ENCODE data around the gene CCL4. TPM values are rescaled to one million over a fixed set of nuclear protein-coding genes. Genes with fewer than 3 reads are reported as not detected.

The CCL4 gene
- polyA plus RNA-seq, 1 donor (not counting 4 experiments of a cell fraction or from before 2014, with no cell fraction given), result not detected

DNA sequence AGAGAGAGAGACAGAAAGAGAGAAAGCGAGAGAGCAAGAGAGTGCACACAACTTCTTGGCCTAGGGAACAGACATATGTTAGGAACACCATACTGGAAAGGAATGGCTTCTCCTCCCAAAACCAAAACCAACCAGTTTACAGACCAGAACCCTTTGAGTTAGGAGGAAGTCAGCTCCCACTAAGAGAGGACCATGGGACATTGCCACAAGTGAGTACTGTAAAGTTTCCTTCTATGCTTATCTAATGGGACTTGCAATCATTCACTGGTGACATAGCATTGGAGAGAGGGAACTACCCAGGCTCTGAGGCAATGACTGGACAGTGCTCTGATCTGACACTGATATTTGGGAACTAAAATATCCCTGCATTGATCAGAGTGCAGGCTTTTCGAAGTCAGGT, 40.4 kb downstream of the CCL4 start:
- Histone ChIP-seq H3K27ac (ENCODE audit: control insufficient read depth, insufficient read depth, low read length) (no peak overlapping the region), H3K9ac (ENCODE audit: control insufficient read depth, extremely low read depth, insufficient read depth, low read length) (no peak overlapping the region), H3K27me3 (ENCODE audit: control insufficient read depth, extremely low read depth, insufficient read depth, low read length) (no peaks in the 10 kb centered on the region), H4K20me1 (ENCODE audit: control insufficient read depth, extremely low read depth, insufficient read depth, low read length) (no peaks in the 10 kb centered on the region), H3K9me1 (ENCODE audit: control insufficient read depth, extremely low read depth, insufficient read depth, low read length) (no peaks in the 10 kb centered on the region), H3K79me2 (ENCODE audit: control insufficient read depth, insufficient read depth, low read length) (no peaks in the 10 kb centered on the region), H2AFZ (ENCODE audit: control insufficient read depth, low read length) (no peak overlapping the region), H3K4me2 (ENCODE audit: control insufficient read depth, extremely low read depth, insufficient read depth, low read depth, low read length) (no peak overlapping the region), H3K4me1 (ENCODE audit: control insufficient read depth, extremely low read depth, insufficient read depth, low read length) (no peaks in the 10 kb centered on the region), H3K9me3 (ENCODE audit: control insufficient read depth, low read depth, low read length) (no peaks in the 10 kb centered on the region), H3K36me3 (ENCODE audit: control insufficient read depth in 2 of 2, extremely low read depth in 1 of 2, insufficient read depth in 2 of 2, low read length in 2 of 2) (no peaks in the 10 kb centered on the region), H3K4me3 (ENCODE audit: control insufficient read depth in 2 of 3, extremely low read depth in 1 of 3, insufficient read depth in 2 of 3, low read depth in 1 of 3, low read length in 3 of 3) (no peak overlapping the region)
- FAIRE-seq, result no peak
- DNase-seq (ENCODE audit: low read depth, low spot score), result no peak
- TF ChIP-seq EZH2 (IDR thresholded peaks at IDR 0.05; ENCODE audit: low read length), result no peak
- TF ChIP-seq, protein P1, sequence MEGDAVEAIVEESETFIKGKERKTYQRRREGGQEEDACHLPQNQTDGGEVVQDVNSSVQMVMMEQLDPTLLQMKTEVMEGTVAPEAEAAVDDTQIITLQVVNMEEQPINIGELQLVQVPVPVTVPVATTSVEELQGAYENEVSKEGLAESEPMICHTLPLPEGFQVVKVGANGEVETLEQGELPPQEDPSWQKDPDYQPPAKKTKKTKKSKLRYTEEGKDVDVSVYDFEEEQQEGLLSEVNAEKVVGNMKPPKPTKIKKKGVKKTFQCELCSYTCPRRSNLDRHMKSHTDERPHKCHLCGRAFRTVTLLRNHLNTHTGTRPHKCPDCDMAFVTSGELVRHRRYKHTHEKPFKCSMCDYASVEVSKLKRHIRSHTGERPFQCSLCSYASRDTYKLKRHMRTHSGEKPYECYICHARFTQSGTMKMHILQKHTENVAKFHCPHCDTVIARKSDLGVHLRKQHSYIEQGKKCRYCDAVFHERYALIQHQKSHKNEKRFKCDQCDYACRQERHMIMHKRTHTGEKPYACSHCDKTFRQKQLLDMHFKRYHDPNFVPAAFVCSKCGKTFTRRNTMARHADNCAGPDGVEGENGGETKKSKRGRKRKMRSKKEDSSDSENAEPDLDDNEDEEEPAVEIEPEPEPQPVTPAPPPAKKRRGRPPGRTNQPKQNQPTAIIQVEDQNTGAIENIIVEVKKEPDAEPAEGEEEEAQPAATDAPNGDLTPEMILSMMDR (optimal IDR thresholded peaks at IDR 0.05 in 1 of 3, IDR thresholded peaks at IDR 0.05 in 1 of 3, conservative IDR thresholded peaks at IDR 0.05 in 1 of 3; ENCODE audit: extremely low read depth in 1 of 3, insufficient read depth in 2 of 3, low read length in 3 of 3), result no peak
- dilution Hi-C loops (cut with MboI; ENCODE audit: extremely low pct_ligation_motif_present, low sequenced_read_pairs), result loop anchor here (25.0 kb wide), 1 partner anchor 157 kb away; the partner anchor contains the start of genes CCL14 and CCL16

GRCh38 chr17:36144981-36145729, 41.5 kb downstream of the CCL4 start:
- Histone ChIP-seq H3K9me1 (ENCODE audit: control insufficient read depth, extremely low read depth, insufficient read depth, low read length) (no peaks in the 10 kb centered on the region), H3K9me3 (ENCODE audit: control insufficient read depth, low read depth, low read length) (no peaks in the 10 kb centered on the region), H3K27me3 (ENCODE audit: control insufficient read depth, extremely low read depth, insufficient read depth, low read length) (no peaks in the 10 kb centered on the region), H3K27ac (ENCODE audit: control insufficient read depth, insufficient read depth, low read length) (no peak overlapping the region), H3K9ac (ENCODE audit: control insufficient read depth, extremely low read depth, insufficient read depth, low read length) (no peak overlapping the region), H4K20me1 (ENCODE audit: control insufficient read depth, extremely low read depth, insufficient read depth, low read length) (no peaks in the 10 kb centered on the region), H3K36me3 (ENCODE audit: control insufficient read depth in 2 of 2, extremely low read depth in 1 of 2, insufficient read depth in 2 of 2, low read length in 2 of 2) (no peaks in the 10 kb centered on the region), H3K4me2 (ENCODE audit: control insufficient read depth, extremely low read depth, insufficient read depth, low read depth, low read length) (no peak overlapping the region), H3K4me3 (ENCODE audit: control insufficient read depth in 2 of 3, extremely low read depth in 1 of 3, insufficient read depth in 2 of 3, low read depth in 1 of 3, low read length in 3 of 3) (no peak overlapping the region), H3K79me2 (ENCODE audit: control insufficient read depth, insufficient read depth, low read length) (no peaks in the 10 kb centered on the region), H2AFZ (ENCODE audit: control insufficient read depth, low read length) (no peak overlapping the region), H3K4me1 (ENCODE audit: control insufficient read depth, extremely low read depth, insufficient read depth, low read length) (no peaks in the 10 kb centered on the region)
- DNase-seq (ENCODE audit: low read depth, low spot score) (no peak), FAIRE-seq (no peak)
- dilution Hi-C loops (cut with MboI; ENCODE audit: extremely low pct_ligation_motif_present, low sequenced_read_pairs), result loop anchor here (25.0 kb wide), 1 partner anchor 158 kb away; the partner anchor contains the start of genes CCL14 and CCL16
- no peak for TF ChIP-seq EZH2 (IDR thresholded peaks at IDR 0.05; ENCODE audit: low read length)
- TF ChIP-seq, protein P1 (optimal IDR thresholded peaks at IDR 0.05 in 1 of 3, IDR thresholded peaks at IDR 0.05 in 1 of 3, conservative IDR thresholded peaks at IDR 0.05 in 1 of 3; ENCODE audit: extremely low read depth in 1 of 3, insufficient read depth in 2 of 3, low read length in 3 of 3), result no peak
